Measurements from ENCODE around the gene CCDC116. TPM values are rescaled to one million over a fixed set of nuclear protein-coding genes. Genes with fewer than 3 reads are reported as not detected.

CCDC116 gene
- polyA plus RNA-seq, 1 donor from 2014 or later = 0.28 TPM

GRCh38 chr22:21652010-21652546 lies 19.5 kb downstream of the CCDC116 start:
- peak overlapping the region; percentile 73 for H3K4me2 ChIP-seq (ENCODE audit: low read length)
- H3K9ac ChIP-seq (ENCODE audit: low read length) = peak overlapping the region; percentile 75
- peak overlapping the region; percentile 88 for H3K4me3 ChIP-seq (ENCODE audit: low read length)
- no peaks in the 10 kb centered on the region for H3K27me3 ChIP-seq (ENCODE audit: insufficient read depth, low read depth, low read length)
- H3K36me3 ChIP-seq (ENCODE audit: insufficient read depth, low read length) = no peaks in the 10 kb centered on the region
- peak; percentile 73 for TF ChIP-seq POLR2AphosphoS5 (IDR thresholded peaks at IDR 0.05)
- no peak for TF ChIP-seq EP300 (conservative IDR thresholded peaks at IDR 0.05; ENCODE audit: poor library complexity, severe bottlenecking)
- peak; percentile 36 for TF ChIP-seq TAF1 (IDR thresholded peaks at IDR 0.05; ENCODE audit: low read depth)
- TF ChIP-seq REST (IDR thresholded peaks at IDR 0.05; ENCODE audit: borderline replicate concordance) = peak; percentile 61
- no peak for TF ChIP-seq EZH2 (IDR thresholded peaks at IDR 0.05; ENCODE audit: borderline replicate concordance, insufficient read depth, low read length, poor library complexity, severe bottlenecking)
- TF ChIP-seq SMC3 (conservative IDR thresholded peaks at IDR 0.05; ENCODE audit: poor library complexity) = no peak
- TF ChIP-seq CTCF (IDR thresholded peaks at IDR 0.05; ENCODE audit: poor library complexity, severe bottlenecking) = peak; percentile 10
- no peak for TF ChIP-seq RAD21 (conservative IDR thresholded peaks at IDR 0.05)
- peak; percentile 96 for TF ChIP-seq MXI1 (conservative IDR thresholded peaks at IDR 0.05; ENCODE audit: poor library complexity, severe bottlenecking)
- no peaks in the 10 kb centered on the region for H3K9me3 ChIP-seq (ENCODE audit: low read length)
- H4K20me1 ChIP-seq (ENCODE audit: insufficient read depth) = no peaks in the 10 kb centered on the region
- H3K27ac ChIP-seq (ENCODE audit: low read length) = no peak overlapping the region
- peak overlapping the region; percentile 76 for H2AFZ ChIP-seq (ENCODE audit: low read depth, low read length)
- no peaks in the 10 kb centered on the region for H3K9me2 ChIP-seq (ENCODE audit: insufficient read depth, low read length)
- H3F3A ChIP-seq (ENCODE audit: insufficient read depth, low read length, poor library complexity, severe bottlenecking) = no peaks in the 10 kb centered on the region
- H3K79me2 ChIP-seq (replicated peaks; ENCODE audit: insufficient read depth, low read length) = peaks cover 6% of the 10 kb centered on the region

GRCh38 chr22:21652547-21653545 lies 20.3 kb downstream of the CCDC116 start:
- Histone ChIP-seq H4K20me1 (ENCODE audit: insufficient read depth) (no peaks in the 10 kb centered on the region), H3K4me2 (ENCODE audit: low read length) (peak overlapping the region; percentile 73), H3K27me3 (ENCODE audit: insufficient read depth, low read depth, low read length) (peaks cover 3% of the 10 kb centered on the region), H3K9ac (ENCODE audit: low read length) (peak overlapping the region; percentile 75), H3K9me3 (ENCODE audit: low read length) (no peaks in the 10 kb centered on the region), H3K4me3 (ENCODE audit: low read length) (peak overlapping the region; percentile 88), H3K36me3 (ENCODE audit: insufficient read depth, low read length) (no peaks in the 10 kb centered on the region), H3K79me2 (replicated peaks; ENCODE audit: insufficient read depth, low read length) (peaks cover 6% of the 10 kb centered on the region), H3K27ac (ENCODE audit: low read length) (no peak overlapping the region), H3K9me2 (ENCODE audit: insufficient read depth, low read length) (no peaks in the 10 kb centered on the region), H2AFZ (ENCODE audit: low read depth, low read length) (peak overlapping the region; percentile 76), H3F3A (ENCODE audit: insufficient read depth, low read length, poor library complexity, severe bottlenecking) (no peaks in the 10 kb centered on the region)
- TF ChIP-seq MXI1 (conservative IDR thresholded peaks at IDR 0.05; ENCODE audit: poor library complexity, severe bottlenecking) (no peak), TAF1 (IDR thresholded peaks at IDR 0.05; ENCODE audit: low read depth) (peak; percentile 22), CTCF (IDR thresholded peaks at IDR 0.05; ENCODE audit: poor library complexity, severe bottlenecking) (no peak), SMC3 (conservative IDR thresholded peaks at IDR 0.05; ENCODE audit: poor library complexity) (no peak), EZH2 (IDR thresholded peaks at IDR 0.05; ENCODE audit: borderline replicate concordance, insufficient read depth, low read length, poor library complexity, severe bottlenecking) (no peak), POLR2AphosphoS5 (IDR thresholded peaks at IDR 0.05) (no peak), REST (IDR thresholded peaks at IDR 0.05; ENCODE audit: borderline replicate concordance) (no peak)
